Measurements from ENCODE around the gene BNIP3.
A peak's percentile ranks its signal among the peaks of the same experiment; 100 is the strongest.
"Not testable (repeated sequence)": the region's sequence is repeated elsewhere in the genome, so short reads cannot be mapped to it uniquely, and the experiment has no call there.

The BNIP3 gene

DNA sequence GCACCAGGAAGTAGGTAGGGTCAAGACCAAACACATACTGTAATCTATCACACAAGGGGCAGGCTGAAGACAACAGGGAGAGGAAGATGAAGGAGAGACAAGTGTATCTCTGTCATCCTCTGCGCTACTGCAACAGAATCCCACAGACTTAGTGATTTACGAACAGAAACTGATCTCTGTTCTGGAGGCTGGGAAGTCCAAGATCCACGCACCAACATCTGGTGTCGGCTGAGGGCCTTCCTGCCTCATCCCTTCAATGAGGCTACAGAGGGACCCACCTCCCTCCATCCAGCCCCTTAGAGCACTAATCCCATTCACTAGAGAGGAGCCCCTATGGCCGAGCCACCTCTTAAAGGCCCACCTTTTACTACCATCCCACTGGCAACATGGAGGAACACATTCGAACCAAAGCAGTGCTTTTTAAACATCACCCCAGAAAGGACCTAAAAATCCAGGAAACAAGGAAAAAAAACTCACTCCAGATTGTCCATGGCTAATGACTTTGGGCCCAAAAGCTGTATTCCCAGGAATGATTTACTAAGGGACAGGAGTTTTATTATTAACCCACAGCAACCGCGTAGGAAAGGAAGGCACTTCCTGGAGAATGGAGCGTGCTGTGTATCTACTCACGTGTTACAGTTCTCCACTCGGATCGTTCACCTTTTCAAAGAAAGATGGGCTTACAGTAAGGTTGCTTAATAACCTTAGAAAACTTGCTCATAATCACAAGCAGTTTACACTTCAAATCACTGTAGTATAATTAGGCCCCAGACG lies 4.2 kb downstream of the BNIP3 start:
- DNase-seq = no peak

GRCh38 chr10:131975796-131976195 lies 5.9 kb downstream of the BNIP3 start:
- DNase-seq = no peak

DNA sequence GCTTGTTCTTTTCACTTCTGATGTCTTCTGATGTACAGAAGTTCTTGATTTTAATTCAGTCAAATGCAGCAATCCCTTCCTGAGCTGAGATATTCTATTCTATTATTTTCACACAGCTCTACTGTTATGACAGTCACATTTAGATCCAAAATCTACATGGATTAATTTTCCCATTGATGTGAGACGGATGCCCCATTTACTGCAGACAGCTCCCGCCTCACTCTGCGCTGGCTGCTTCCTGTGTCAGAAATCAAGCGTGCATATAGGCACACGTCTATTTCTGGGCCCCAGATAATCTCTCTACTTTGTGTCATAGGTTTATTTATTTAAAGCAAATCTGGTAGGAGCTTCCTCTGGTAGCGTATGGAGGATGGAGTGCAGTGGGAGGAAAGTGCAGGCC lies 6.7 kb downstream of the BNIP3 start:
- DNase-seq = no peak

- no peak for DNase-seq
These were observed 7.5 kb downstream of the BNIP3 start for GRCh38 chr10:131974034-131974817.

GRCh38 chr10:131973160-131973951 lies 8.4 kb downstream of the BNIP3 start:
- no peak for DNase-seq

DNA sequence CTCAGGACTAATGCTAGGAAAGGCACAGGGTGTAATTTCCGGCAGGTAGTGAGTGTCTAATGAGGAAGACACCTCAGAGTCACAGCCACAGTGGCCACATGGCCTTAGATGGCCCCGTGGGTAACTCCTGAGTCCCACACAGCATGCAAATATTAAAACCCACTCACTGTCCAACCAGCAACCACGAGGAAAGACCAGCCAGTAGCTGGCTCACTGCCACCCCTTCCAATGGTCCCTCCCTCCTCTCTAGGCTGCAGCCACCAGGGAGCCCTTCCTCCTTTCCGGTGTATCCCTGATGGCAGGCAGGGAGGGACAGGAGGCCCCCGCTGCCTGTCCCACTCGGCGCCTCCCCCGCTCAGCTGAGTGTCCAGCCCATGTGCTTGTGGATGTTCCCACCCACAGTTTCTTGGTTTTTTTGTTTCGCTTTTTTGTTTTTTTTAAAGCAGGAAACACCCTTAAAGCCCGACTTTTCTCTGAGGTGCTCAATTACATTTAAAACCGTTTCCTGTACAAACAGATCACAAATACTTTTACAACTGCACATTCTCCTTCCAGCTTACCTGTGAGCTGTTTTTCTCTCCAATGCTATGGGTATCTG lies 9.2 kb downstream of the BNIP3 start:
- DNase-seq = no peak

DNA sequence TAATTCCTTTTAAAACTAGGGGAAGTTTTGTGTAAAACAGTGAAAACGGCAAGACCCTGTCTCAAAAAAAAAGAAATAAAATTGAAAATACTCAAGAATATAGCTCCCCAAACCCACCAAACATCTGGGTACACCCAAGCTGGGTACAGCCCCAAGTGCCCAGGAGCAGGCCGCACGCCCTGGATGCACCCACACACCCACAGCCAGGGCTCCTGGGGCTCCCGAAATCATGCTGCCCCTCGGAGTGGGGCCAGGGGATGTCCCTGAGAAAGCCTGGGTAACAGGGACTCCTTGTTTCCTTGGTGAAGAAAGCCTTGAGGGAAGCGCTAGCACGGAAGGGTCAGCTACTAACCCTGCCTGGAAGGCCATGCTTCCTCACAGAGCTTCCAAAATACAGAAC lies 10.1 kb downstream of the BNIP3 start:
- no peak for DNase-seq

DNA sequence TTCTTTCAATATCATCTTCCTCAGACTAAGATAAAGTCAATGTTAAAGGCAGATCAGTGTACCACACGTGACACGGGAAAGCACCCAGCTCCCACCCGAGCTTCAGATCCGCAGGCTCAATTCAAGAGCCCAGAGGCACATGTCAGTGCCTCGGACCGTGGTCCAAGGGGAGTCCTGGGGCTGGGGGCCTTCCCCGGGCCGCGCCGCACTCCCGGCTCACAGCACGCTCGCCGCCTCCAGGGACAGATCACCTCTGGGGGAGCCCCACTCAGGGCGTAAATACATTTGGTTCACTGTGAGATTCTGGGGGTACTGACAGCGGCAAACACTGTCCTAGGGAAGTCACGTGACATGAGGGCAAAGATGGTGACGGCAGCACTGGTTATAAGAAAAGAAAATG lies 10.8 kb downstream of the BNIP3 start:
- DNase-seq = no peak

DNA sequence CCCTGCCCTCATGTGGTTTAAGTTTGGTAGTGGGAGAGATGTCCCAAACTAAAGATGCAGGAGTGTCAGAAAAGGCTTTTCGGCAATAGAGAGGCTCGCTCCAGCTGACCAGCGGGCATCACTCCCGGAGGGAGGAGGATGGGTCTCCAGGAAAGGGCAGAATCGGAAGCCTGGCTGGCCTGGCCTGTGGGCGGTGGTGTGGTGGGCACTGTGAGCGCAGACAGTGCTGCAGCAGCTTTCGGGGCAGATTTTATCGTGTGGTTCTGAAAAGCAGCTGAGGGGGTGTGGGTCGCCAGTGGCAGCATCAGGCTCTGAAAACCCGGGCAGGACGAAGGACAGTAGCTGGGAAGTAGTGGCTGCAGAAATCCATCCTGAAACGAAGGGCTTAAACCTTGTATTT lies 12.8 kb downstream of the BNIP3 start:
- no peak for DNase-seq

- DNase-seq = no peak
These were observed 17.4 kb downstream of the BNIP3 start for GRCh38 chr10:131964298-131964697.

DNA sequence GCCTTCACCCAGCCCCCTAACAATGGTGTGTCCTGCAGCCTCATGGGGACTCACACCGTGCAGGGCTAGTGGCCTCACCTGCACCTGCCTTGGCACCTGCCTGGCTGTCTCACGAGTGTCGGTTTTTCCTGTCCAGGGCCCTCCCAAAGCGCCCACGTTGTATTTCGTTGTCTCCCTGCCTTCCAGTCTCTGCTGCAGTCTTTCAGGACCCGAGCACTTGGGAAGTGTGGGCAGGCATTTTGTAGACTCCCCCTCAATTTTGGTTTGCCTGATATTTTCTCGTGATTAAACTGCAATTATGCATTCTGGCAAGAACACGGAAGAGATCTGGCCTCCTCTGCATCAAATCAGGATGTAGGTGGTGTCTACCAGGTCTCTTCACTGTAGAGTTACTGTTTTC lies 17.9 kb downstream of the BNIP3 start:
- no peak for DNase-seq

DNA sequence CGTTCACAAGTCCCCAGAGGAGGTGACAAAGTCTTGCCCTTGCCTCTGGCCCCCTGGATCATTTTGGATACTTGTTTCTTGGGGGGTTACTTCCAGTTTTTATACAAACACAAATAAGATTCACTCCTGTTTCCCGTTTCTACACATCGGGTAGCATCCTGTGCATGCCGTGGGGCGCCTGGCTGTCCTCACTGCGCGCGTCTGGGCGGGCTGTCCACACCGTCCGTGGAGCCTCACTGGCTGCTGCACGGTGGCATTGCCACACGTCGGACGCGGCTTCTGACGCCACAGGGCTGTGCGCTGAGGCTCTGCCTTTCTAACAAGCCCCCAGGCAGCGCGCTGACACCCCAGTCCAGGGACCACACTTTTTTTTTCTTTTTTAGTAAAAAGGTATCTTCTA lies 18.4 kb downstream of the BNIP3 start:
- DNase-seq = no peak

DNA sequence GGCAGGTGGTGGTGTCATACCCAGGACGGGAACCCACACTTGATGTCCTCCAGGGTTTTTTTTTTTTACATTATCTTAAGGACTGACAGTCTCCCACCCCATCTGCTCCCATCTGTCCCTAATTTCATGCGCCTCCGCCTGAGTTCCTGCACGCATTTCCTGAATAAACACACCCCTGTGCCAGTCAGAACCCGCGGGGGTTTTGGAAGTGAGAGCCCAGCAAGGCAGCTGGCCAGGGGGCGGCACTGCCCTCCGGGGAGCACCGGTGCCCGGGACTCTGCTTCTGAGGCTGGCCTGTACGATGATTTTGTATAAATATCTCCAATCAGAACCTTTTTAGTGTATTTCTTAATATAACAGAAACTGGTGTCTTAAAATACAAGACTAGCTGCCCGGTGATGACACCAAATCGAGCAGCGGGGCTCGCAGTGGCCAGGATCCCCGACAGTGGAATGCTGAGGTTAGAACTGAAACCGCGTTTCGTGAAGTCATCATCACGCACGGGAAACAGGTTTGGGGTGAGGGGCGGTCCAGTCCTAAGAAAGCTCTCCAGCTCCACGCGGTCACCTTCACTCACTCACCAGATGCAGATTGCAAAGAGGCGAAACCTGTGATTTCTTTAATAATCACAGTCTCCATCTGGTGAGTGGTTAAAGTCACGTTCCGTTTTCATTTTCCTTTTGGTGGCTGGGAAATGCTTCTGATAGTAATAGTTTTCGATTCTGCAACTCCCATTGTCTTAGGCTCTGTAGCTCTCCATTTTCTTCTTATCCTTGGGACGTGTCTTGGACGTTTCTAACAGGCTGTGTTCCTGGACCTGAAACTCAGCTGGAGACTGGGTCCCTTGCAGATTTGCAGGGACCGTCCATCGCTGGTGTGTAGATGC lies 19.7 kb downstream of the BNIP3 start:
- peak; percentile 9 for DNase-seq

DNA sequence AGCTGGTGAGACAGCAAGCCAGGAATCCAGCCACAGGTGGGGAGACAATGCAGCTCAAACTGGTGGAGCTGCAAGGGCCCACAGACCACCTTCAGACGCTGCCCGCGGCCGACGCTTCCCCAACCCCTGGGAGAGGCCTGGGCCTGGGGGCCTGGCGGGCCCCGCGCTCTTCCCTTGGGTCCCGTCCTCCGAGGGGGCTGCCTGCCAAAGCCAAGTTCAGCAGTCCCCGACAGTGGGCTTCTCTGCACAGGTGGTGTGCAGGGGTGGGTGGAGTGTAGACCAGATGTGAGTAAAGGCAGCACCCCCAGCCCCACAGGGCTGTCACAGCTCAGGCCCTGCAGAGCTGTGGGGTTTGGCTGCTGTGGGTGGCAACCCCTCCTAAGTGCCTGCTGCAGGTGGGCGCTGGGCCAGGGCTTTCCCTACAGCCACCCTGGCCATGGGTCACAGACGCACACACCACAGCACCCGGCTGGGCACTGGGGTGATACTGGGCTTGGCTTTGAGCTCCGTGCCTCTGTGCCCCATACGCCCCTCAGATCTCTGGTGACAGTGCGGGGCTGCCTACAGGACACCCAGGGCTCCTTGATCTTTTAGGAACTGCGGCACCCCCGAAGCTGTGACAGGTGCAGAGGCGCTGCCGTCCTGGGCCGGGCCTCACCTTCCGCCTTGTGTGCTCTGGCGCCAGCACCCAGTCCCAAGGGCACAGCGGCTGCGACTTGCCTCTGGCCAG lies 20.5 kb downstream of the BNIP3 start:
- no peak for DNase-seq

DNA sequence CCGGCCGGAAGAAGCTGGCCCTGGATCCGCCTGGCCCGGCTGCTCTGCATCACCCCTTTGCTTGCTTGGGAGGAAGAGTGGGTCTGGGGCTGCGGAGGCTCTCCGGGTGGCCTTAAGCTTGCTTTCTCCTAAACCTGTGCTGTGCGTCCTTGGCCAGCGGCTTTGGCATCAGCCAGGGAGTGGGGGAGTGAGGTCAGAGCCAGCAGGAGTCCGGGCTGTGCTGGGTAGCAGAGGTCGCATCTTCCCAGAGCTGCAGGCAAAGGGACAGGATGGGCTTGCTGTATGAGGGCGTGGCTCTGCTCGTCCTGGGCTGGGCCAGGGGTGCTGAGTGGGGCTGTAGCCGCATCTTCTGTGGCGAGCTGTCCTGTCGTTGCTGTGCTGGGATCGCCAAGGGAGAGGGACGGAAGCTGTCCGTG lies 21.1 kb downstream of the BNIP3 start:
- DNase-seq = no peak

DNA sequence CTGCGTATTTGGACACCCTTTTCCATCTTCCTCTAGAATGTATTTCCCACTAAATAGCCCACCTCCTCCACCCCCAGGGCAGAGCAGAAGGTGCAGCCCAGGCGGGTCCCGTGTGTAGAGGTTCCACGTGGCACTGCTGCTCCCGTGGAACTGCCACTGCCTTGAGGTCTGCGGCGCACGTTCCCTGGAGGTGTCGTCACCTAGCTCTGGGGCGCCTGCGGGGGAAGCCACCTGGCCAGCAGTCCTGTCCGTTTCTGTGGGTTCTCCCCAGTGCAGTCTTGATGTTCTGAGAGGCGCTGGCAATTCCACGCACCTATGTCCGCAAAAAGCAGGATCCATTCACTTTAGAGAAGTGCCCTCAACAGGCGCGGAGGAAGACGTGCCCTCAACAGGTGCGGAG lies 21.9 kb downstream of the BNIP3 start:
- no peak for DNase-seq

DNA sequence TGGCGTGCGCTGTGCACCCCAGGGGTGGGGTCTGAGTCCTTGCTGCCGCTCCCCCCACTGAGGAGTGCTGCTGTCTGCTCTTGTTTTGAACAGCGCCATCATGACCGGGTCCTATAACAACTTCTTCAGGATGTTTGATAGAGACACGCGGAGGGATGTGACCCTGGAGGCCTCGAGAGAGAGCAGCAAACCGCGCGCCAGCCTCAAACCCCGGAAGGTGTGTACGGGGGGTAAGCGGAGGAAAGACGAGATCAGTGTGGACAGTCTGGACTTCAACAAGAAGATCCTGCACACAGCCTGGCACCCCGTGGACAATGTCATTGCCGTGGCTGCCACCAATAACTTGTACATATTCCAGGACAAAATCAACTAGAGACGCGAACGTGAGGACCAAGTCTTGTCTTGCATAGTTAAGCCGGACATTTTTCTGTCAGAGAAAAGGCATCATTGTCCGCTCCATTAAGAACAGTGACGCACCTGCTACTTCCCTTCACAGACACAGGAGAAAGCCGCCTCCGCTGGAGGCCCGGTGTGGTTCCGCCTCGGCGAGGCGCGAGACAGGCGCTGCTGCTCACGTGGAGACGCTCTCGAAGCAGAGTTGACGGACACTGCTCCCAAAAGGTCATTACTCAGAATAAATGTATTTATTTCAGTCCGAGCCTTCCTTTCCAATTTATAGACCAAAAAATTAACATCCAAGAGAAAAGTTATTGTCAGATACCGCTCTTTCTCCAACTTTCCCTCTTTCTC lies 26.0 kb downstream of the BNIP3 start:
- DNase-seq = no peak

GRCh38 chr10:131954356-131954965 lies 27.3 kb downstream of the BNIP3 start:
- no peak for DNase-seq

DNA sequence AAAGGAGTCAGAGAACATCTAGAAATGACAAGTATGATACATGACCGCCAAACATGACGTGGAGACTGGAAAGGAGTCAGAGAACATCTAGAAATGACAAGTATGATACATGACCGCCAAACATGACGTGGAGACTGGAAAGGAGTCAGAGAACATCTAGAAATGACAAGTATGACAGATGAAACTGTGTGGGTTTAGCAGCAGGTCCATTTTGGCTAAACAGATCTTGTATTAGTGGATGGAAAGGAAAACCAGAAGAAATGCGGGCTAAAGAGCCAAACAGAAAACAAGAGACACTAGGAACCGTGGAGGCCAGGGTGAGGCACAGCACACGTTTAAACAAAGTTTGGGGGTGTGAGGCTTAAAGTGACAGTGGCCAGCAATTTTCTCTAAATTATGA lies 31.8 kb downstream of the BNIP3 start:
- DNase-seq = not testable (repeated sequence)

Data from NCI-H1092 (cell line).